K562 (cell line): Measurements from ENCODE around the gene FGGY. TPM values are rescaled to one million over a fixed set of nuclear protein-coding genes. Genes with fewer than 3 reads are reported as not detected.

Source experiments
- HDGF ChIP-seq: fragments of 450-650 bp; IDR thresholded peaks from 2 replicates; pipeline ENCODE4 v1.6.1; 2016
- KAT2B ChIP-seq: IDR thresholded peaks from one replicate; pipeline ENCODE4 v1.6.1; 2012; ENCODE audit warnings: low read depth, mild to moderate bottlenecking, control low read depth, inconsistent platforms, low read length, moderate library complexity
- RBM15 ChIP-seq: fragments of 200-400 bp; formaldehyde crosslinking; IDR thresholded peaks from 2 replicates; pipeline ENCODE4 v1.6.1; 2018; ENCODE audit warnings: mild to moderate bottlenecking, low read length, moderate library complexity; ENCODE audit not compliant: insufficient read depth
- ZNF197 ChIP-seq: fragments of 200-800 bp; sonication (Bioruptor generic); IDR thresholded peaks from 2 replicates; pipeline ENCODE4 v1.6.1; 2016; ENCODE audit warnings: low read depth, missing genetic modification characterization, missing compliant biosample characterization
- ZNF224 ChIP-seq: sonication (generic); formaldehyde crosslinking; IDR thresholded peaks from 2 replicates; pipeline ENCODE4 v1.8.0; 2022; ENCODE audit warnings: mild to moderate bottlenecking, missing genetic modification reagents
- ZNF584 ChIP-seq: fragments of 200-800 bp; sonication (Bioruptor generic); IDR thresholded peaks from 2 replicates; pipeline ENCODE4 v1.6.1; 2016; ENCODE audit warnings: low read depth, mild to moderate bottlenecking, missing genetic modification characterization, missing compliant biosample characterization
- polyA plus RNA-seq, 8 experiments: library from polyadenylated mRNA; depleted of rRNA in 4 of 8; stranded (reverse) in 5 of 8; unstranded in 3 of 8; fragments of >200 nt; fragmentation: Nextera tagmentation in 2 of 8; fragmentation: Illumina TruSeq in 1 of 8; extraction: Ambion mirVana in 2 of 8; extraction: Trizol in 1 of 8; gene quantifications; 2 replicates each; pipeline versions ENCODE4 v1.2.1 to v1.2.3, GENCODE V29; 2011 to 2014; ENCODE audit warnings: inconsistent platforms in 1 of 8, missing spikeins in 1 of 8
- total RNA-seq, 7 experiments: library from RNA; depleted of rRNA in 6 of 7; stranded (reverse); fragments of >200 nt in 6 of 7; fragmentation: Illumina TruSeq in 2 of 7; extraction: Trizol in 2 of 7; gene quantifications; 2 replicates each; pipeline versions ENCODE4 v1.2.1 to v1.2.3, GENCODE V29; 2011 to 2021; ENCODE audit warnings: low replicate concordance in 1 of 7
- TF ChIP-seq, protein P1 (sequence below): fragments of 450-650 bp; formaldehyde crosslinking; IDR thresholded peaks from 2 replicates; pipeline ENCODE4 v1.4.0; 2020; ENCODE audit warnings: mild to moderate bottlenecking
- TF ChIP-seq, protein P2 (sequence below): fragments of 250-450 bp; sonication (Bioruptor Pico); IDR thresholded peaks from 2 replicates; pipeline ENCODE4 v1.5.0; 2021
- TF ChIP-seq, protein P3 (sequence below), 2 experiments: IDR thresholded peaks in 1 of 2; conservative IDR thresholded peaks in 1 of 2; 2 replicates each; pipeline ENCODE4 v1.6.1; 2016; ENCODE audit warnings: low read depth in 2 of 2, mild to moderate bottlenecking in 1 of 2, missing compliant biosample characterization in 1 of 2, missing genetic modification characterization in 1 of 2, moderate library complexity in 1 of 2
- TF ChIP-seq, protein P4 (sequence below): sonication (generic); formaldehyde crosslinking; IDR thresholded peaks from 2 replicates; pipeline ENCODE4 v1.8.0; 2022; ENCODE audit warnings: mild to moderate bottlenecking, missing genetic modification reagents
- TF ChIP-seq, protein P5 (sequence below): sonication (generic); formaldehyde crosslinking; IDR thresholded peaks from 2 replicates; pipeline ENCODE4 v1.8.1; 2023; ENCODE audit warnings: missing genetic modification reagents, mild to moderate bottlenecking, borderline replicate concordance

The FGGY gene
- total and polyA plus RNA-seq, 9 of the 15 experiments (the other 6 are each of a cell fraction or from before 2014, with no cell fraction given) = 9.7 to 19.2 (median 12.6) TPM

DNA sequence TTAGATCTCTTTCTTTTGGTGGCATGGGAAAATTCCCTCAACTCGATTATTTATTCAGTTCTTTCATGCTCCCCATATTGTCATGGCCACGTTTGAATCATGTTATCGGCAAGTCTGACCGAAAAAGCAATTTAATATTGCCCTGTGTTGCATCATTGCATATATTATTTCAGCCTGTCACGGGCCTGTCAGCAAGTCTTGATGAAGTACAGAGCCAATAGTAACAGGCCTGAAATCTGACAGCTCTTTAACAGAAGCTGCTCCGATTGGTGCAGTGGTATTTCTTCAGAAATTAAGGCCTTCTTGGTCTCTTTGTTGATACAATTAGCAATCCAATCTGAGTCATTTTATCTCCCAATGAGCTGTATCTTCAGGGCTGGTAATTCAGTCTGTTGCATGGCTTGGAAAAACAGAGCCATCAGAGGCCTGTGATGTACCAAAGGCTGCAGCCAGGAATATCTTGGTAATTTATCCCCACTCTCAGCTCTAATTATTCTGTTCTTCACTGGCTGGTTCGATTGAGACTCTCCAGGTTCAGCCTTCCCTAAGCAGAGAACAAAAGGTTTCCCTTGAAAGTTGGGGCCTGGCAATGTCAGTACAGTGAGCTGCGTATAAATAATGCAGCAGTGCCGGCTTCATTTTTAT is 149.5 kb downstream of the FGGY start (continued):
- no peak for TF ChIP-seq RBM15
- peak; percentile 85; the same call in 1 of the 2 replicates for TF ChIP-seq ZNF584 (CRISPR knock-in tag)
- TF ChIP-seq, protein P1, sequence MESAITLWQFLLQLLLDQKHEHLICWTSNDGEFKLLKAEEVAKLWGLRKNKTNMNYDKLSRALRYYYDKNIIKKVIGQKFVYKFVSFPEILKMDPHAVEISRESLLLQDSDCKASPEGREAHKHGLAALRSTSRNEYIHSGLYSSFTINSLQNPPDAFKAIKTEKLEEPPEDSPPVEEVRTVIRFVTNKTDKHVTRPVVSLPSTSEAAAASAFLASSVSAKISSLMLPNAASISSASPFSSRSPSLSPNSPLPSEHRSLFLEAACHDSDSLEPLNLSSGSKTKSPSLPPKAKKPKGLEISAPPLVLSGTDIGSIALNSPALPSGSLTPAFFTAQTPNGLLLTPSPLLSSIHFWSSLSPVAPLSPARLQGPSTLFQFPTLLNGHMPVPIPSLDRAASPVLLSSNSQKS = no peak
- no peak for TF ChIP-seq KAT2B
- TF ChIP-seq, protein P2, sequence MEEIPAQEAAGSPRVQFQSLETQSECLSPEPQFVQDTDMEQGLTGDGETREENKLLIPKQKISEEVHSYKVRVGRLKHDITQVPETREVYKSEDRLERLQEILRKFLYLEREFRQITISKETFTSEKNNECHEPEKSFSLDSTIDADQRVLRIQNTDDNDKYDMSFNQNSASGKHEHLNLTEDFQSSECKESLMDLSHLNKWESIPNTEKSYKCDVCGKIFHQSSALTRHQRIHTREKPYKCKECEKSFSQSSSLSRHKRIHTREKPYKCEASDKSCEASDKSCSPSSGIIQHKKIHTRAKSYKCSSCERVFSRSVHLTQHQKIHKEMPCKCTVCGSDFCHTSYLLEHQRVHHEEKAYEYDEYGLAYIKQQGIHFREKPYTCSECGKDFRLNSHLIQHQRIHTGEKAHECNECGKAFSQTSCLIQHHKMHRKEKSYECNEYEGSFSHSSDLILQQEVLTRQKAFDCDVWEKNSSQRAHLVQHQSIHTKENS (CRISPR knock-in tag) = no peak
- TF ChIP-seq, protein P3, sequence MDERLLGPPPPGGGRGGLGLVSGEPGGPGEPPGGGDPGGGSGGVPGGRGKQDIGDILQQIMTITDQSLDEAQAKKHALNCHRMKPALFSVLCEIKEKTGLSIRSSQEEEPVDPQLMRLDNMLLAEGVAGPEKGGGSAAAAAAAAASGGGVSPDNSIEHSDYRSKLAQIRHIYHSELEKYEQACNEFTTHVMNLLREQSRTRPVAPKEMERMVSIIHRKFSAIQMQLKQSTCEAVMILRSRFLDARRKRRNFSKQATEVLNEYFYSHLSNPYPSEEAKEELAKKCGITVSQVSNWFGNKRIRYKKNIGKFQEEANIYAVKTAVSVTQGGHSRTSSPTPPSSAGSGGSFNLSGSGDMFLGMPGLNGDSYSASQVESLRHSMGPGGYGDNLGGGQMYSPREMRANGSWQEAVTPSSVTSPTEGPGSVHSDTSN (CRISPR knock-in tag; IDR thresholded peaks at IDR 0.05; ENCODE audit: low read depth) = peak; percentile 60
- TF ChIP-seq, protein P3 (tag; conservative IDR thresholded peaks at IDR 0.05; ENCODE audit: low read depth) = peak; percentile 98
- TF ChIP-seq ZNF197 (CRISPR knock-in tag) = no peak
- TF ChIP-seq, protein P4, sequence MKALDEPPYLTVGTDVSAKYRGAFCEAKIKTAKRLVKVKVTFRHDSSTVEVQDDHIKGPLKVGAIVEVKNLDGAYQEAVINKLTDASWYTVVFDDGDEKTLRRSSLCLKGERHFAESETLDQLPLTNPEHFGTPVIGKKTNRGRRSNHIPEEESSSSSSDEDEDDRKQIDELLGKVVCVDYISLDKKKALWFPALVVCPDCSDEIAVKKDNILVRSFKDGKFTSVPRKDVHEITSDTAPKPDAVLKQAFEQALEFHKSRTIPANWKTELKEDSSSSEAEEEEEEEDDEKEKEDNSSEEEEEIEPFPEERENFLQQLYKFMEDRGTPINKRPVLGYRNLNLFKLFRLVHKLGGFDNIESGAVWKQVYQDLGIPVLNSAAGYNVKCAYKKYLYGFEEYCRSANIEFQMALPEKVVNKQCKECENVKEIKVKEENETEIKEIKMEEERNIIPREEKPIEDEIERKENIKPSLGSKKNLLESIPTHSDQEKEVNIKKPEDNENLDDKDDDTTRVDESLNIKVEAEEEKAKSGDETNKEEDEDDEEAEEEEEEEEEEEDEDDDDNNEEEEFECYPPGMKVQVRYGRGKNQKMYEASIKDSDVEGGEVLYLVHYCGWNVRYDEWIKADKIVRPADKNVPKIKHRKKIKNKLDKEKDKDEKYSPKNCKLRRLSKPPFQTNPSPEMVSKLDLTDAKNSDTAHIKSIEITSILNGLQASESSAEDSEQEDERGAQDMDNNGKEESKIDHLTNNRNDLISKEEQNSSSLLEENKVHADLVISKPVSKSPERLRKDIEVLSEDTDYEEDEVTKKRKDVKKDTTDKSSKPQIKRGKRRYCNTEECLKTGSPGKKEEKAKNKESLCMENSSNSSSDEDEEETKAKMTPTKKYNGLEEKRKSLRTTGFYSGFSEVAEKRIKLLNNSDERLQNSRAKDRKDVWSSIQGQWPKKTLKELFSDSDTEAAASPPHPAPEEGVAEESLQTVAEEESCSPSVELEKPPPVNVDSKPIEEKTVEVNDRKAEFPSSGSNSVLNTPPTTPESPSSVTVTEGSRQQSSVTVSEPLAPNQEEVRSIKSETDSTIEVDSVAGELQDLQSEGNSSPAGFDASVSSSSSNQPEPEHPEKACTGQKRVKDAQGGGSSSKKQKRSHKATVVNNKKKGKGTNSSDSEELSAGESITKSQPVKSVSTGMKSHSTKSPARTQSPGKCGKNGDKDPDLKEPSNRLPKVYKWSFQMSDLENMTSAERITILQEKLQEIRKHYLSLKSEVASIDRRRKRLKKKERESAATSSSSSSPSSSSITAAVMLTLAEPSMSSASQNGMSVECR = no peak
- TF ChIP-seq, protein P5, sequence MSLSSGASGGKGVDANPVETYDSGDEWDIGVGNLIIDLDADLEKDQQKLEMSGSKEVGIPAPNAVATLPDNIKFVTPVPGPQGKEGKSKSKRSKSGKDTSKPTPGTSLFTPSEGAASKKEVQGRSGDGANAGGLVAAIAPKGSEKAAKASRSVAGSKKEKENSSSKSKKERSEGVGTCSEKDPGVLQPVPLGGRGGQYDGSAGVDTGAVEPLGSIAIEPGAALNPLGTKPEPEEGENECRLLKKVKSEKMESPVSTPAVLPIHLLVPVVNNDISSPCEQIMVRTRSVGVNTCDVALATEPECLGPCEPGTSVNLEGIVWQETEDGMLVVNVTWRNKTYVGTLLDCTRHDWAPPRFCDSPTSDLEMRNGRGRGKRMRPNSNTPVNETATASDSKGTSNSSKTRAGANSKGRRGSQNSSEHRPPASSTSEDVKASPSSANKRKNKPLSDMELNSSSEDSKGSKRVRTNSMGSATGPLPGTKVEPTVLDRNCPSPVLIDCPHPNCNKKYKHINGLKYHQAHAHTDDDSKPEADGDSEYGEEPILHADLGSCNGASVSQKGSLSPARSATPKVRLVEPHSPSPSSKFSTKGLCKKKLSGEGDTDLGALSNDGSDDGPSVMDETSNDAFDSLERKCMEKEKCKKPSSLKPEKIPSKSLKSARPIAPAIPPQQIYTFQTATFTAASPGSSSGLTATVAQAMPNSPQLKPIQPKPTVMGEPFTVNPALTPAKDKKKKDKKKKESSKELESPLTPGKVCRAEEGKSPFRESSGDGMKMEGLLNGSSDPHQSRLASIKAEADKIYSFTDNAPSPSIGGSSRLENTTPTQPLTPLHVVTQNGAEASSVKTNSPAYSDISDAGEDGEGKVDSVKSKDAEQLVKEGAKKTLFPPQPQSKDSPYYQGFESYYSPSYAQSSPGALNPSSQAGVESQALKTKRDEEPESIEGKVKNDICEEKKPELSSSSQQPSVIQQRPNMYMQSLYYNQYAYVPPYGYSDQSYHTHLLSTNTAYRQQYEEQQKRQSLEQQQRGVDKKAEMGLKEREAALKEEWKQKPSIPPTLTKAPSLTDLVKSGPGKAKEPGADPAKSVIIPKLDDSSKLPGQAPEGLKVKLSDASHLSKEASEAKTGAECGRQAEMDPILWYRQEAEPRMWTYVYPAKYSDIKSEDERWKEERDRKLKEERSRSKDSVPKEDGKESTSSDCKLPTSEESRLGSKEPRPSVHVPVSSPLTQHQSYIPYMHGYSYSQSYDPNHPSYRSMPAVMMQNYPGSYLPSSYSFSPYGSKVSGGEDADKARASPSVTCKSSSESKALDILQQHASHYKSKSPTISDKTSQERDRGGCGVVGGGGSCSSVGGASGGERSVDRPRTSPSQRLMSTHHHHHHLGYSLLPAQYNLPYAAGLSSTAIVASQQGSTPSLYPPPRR = no peak
- no peak for TF ChIP-seq HDGF
- no peak for TF ChIP-seq ZNF224 (CRISPR knock-in tag)
